Caco-2 (cell line): ENCODE data around the gene HPN. TPM values are rescaled to one million over a fixed set of nuclear protein-coding genes. Genes with fewer than 3 reads are reported as not detected.

Experiments
- BruUV-seq: library from RNA; stranded (reverse); fragments of 400-500 nt; replicated peaks from 2 replicates; lab custom pipeline; 2021; lab: Mats Ljungman, UMichigan
- CTCF ChIA-PET: fragments of 300-600 bp; sonication (Branson Sonifier 250); formaldehyde crosslinking; loops from one replicate; lab custom pipeline; 2022; ENCODE audit warnings: antibody characterized with exemption; lab: Charles Lee
- POLR2A ChIA-PET: fragments of 300-600 bp; sonication (Branson Sonifier 250); formaldehyde crosslinking; loops from one replicate; lab custom pipeline; 2022; ENCODE audit warnings: antibody characterized with exemption; lab: Charles Lee
- DNase-seq, 2 experiments: peaks; one replicate each; pipeline versions ENCODE4 v3.0.0 to v3.0.0-alpha.2; 2020 to 2022
- H3K27me3 ChIP-seq: replicated peaks from 2 replicates; pipeline ENCODE4 v1.6.0; 2011; ENCODE audit warnings: low read length; ENCODE audit not compliant: control insufficient read depth, insufficient read depth
- H3K36me3 ChIP-seq: 2 replicates; pipeline ENCODE4 v1.5.1; 2011; ENCODE audit warnings: low read length; ENCODE audit not compliant: control insufficient read depth, insufficient read depth
- H3K4me1 ChIP-seq: fragments of 250-450 bp; sonication (Bioruptor Pico); 2 replicates; pipeline ENCODE4 v1.5.1; 2020; ENCODE audit warnings: mild to moderate bottlenecking
- H3K4me3 ChIP-seq: 2 replicates; pipeline ENCODE4 v1.5.1; 2011; ENCODE audit warnings: low read depth, mild to moderate bottlenecking, control low read depth, low read length
- H3K9me3 ChIP-seq: fragments of 250-450 bp; sonication (Bioruptor Pico); 2 replicates; pipeline ENCODE4 v1.5.1; 2020; ENCODE audit warnings: mild to moderate bottlenecking, moderate library complexity
- H3K27ac Mint-ChIP-seq: one replicate; pipeline ENCODE4 v1.8.0; 2022; ENCODE audit warnings: mixed read lengths; ENCODE audit not compliant: unreplicated experiment
- H3K27me3 Mint-ChIP-seq: one replicate; pipeline ENCODE4 v1.8.0; 2022; ENCODE audit warnings: mixed read lengths; ENCODE audit not compliant: insufficient read depth, unreplicated experiment
- H3K36me3 Mint-ChIP-seq: one replicate; pipeline ENCODE4 v1.8.0; 2022; ENCODE audit warnings: mild to moderate bottlenecking, mixed read lengths; ENCODE audit not compliant: insufficient read depth, unreplicated experiment
- H3K4me1 Mint-ChIP-seq: one replicate; pipeline ENCODE4 v1.8.0; 2022; ENCODE audit warnings: low read depth, mixed read lengths; ENCODE audit not compliant: unreplicated experiment
- H3K4me3 Mint-ChIP-seq: one replicate; pipeline ENCODE4 v1.8.0; 2022; ENCODE audit warnings: mild to moderate bottlenecking, moderate library complexity, mixed read lengths; ENCODE audit not compliant: unreplicated experiment
- H3K9me3 Mint-ChIP-seq: one replicate; pipeline ENCODE4 v1.8.0; 2022; ENCODE audit warnings: mixed read lengths; ENCODE audit not compliant: unreplicated experiment
- CTCF ChIP-seq, 2 experiments: fragments of 200-600 bp in 1 of 2; IDR thresholded peaks; 1 replicate in 1 of 2; 2 replicates in 1 of 2; pipeline versions ENCODE4 v1.5.1 to v1.8.0; 2011 to 2022; ENCODE audit warnings: antibody characterized with exemption in 1 of 2, control low read depth in 1 of 2, inconsistent platforms in 1 of 2, low read depth in 1 of 2, low read length in 1 of 2, mild to moderate bottlenecking in 1 of 2, moderate library complexity in 1 of 2; ENCODE audit not compliant: insufficient read depth in 1 of 2, severe bottlenecking in 1 of 2, unreplicated experiment in 1 of 2
- intact Hi-C: fragments of 100-400 bp; cut with micrococcal nuclease; formaldehyde crosslinking; loops from one replicate; pipeline ENCODE4 v1.10.0; 2022; ENCODE audit not compliant: unreplicated experiment
- total RNA-seq: library from RNA; stranded (reverse); gene quantifications from 2 replicates; pipeline ENCODE4 v1.2.3, GENCODE V29; 2022

HPN gene
- total RNA-seq, 1 experiment from 2014 or later, result 20.8 TPM

GRCh38 chr19:35034588-35035382 lies 6.7 kb upstream of the HPN start:
- intact Hi-C loops, result no loop called here
- CTCF ChIA-PET, result no interaction called here
- H3K4me3 Mint-ChIP-seq, result no peak overlapping the region
- POLR2A ChIA-PET, result no interaction called here
- H3K27ac Mint-ChIP-seq, result no peak overlapping the region
- peaks cover 8% of the 10 kb centered on the region for H3K4me1 Mint-ChIP-seq
- Histone ChIP-seq H3K27me3 (no peaks in the 10 kb centered on the region), H3K4me1 (peaks cover 9% of the 10 kb centered on the region; the same call in 1 of the 2 replicates), H3K9me3 (no peaks in the 10 kb centered on the region), H3K4me3 (no peak overlapping the region), H3K36me3 (no peaks in the 10 kb centered on the region)
- H3K27me3 Mint-ChIP-seq, result peaks cover 6% of the 10 kb centered on the region
- peaks cover 15% of the 10 kb centered on the region for H3K36me3 Mint-ChIP-seq
- no peak for TF ChIP-seq CTCF (IDR thresholded peaks at IDR 0.05; ENCODE audit: insufficient read depth in 1 of 2, low read depth in 1 of 2, low read length in 1 of 2, severe bottlenecking in 1 of 2, unreplicated experiment in 1 of 2)
- BruUV-seq, result no TSS peak
- no peaks in the 10 kb centered on the region for H3K9me3 Mint-ChIP-seq
- no peak for DNase-seq

- no peaks in the 10 kb centered on the region for H3K9me3 Mint-ChIP-seq
- DNase-seq, result no peak
- H3K27me3 Mint-ChIP-seq, result no peaks in the 10 kb centered on the region
- CTCF ChIA-PET, result no interaction called here
- Histone ChIP-seq H3K4me3 (no peak overlapping the region), H3K27me3 (no peaks in the 10 kb centered on the region), H3K9me3 (no peaks in the 10 kb centered on the region), H3K36me3 (no peaks in the 10 kb centered on the region; the same call in 1 of the 2 replicates), H3K4me1 (peaks cover 23% of the 10 kb centered on the region)
- POLR2A ChIA-PET, result no interaction called here
- no TSS peak for BruUV-seq
- H3K36me3 Mint-ChIP-seq, result peaks cover 11% of the 10 kb centered on the region
- H3K4me1 Mint-ChIP-seq, result peaks cover 22% of the 10 kb centered on the region
- no peak overlapping the region for H3K4me3 Mint-ChIP-seq
- intact Hi-C loops, result no loop called here
- TF ChIP-seq CTCF (IDR thresholded peaks at IDR 0.05; ENCODE audit: insufficient read depth in 1 of 2, low read depth in 1 of 2, low read length in 1 of 2, severe bottlenecking in 1 of 2, unreplicated experiment in 1 of 2), result no peak
- no peak overlapping the region for H3K27ac Mint-ChIP-seq
These were observed 3.6 kb upstream of the HPN start for GRCh38 chr19:35037716-35038622.
